NCI-H1930 (cell line): ENCODE measurements around the gene SMYD3.

ENCODE experiments used
- DNase-seq, 2 experiments: peaks; one replicate each; lab custom pipeline; 2025; lab: John Stamatoyannopoulos, UW

SMYD3 gene

GRCh38 chr1:246306415-246307037, 200.6 kb downstream of the SMYD3 start:
- no peak for DNase-seq

GRCh38 chr1:246304484-246305259, 202.4 kb downstream of the SMYD3 start:
- no peak for DNase-seq

GRCh38 chr1:246302711-246303317, 204.3 kb downstream of the SMYD3 start:
- DNase-seq: no peak

GRCh38 chr1:246302251-246302625, 204.8 kb downstream of the SMYD3 start:
- DNase-seq: no peak

- DNase-seq: no peak
Measured at GRCh38 chr1:246301553-246302250, 205.4 kb downstream of the SMYD3 start.

- DNase-seq: no peak
Measured at GRCh38 chr1:246300626-246301549, 206.2 kb downstream of the SMYD3 start.

GRCh38 chr1:246297279-246298265, 209.5 kb downstream of the SMYD3 start:
- DNase-seq: no peak

- no peak for DNase-seq
Measured at GRCh38 chr1:246295968-246296367, 211.1 kb downstream of the SMYD3 start.

- DNase-seq: no peak
Measured at GRCh38 chr1:246295340-246295739, 211.7 kb downstream of the SMYD3 start.

- no peak for DNase-seq
Measured at GRCh38 chr1:246294263-246294662, 212.8 kb downstream of the SMYD3 start.

- DNase-seq: no peak
Measured at GRCh38 chr1:246293366-246294121, 213.5 kb downstream of the SMYD3 start.

GRCh38 chr1:246292571-246292970, 214.5 kb downstream of the SMYD3 start:
- no peak for DNase-seq

GRCh38 chr1:246291127-246291526, 216.0 kb downstream of the SMYD3 start:
- no peak for DNase-seq

- DNase-seq: no peak
Measured at GRCh38 chr1:246283771-246284410, 223.2 kb downstream of the SMYD3 start.

GRCh38 chr1:246281639-246282038, 225.4 kb downstream of the SMYD3 start:
- DNase-seq: no peak

GRCh38 chr1:246281195-246281594, 225.9 kb downstream of the SMYD3 start:
- DNase-seq: no peak

GRCh38 chr1:246280551-246280950, 226.5 kb downstream of the SMYD3 start:
- no peak for DNase-seq

GRCh38 chr1:246279402-246279801, 227.7 kb downstream of the SMYD3 start:
- DNase-seq: no peak

- DNase-seq: no peak
Measured at GRCh38 chr1:246278371-246278770, 228.7 kb downstream of the SMYD3 start.
